Trophoblast cell (in vitro differentiated cells and primary cell): ENCODE results near the gene TAGLN2.

ENCODE experiments used
- DNase-seq, 2 donors: peaks; one replicate each; pipeline ENCODE4 v3.0.0-alpha.2; 2016
- H2AFZ ChIP-seq: 2 replicates; pipeline ENCODE4 v1.6.1; 2013; ENCODE audit warnings: low read length, moderate library complexity, mild to moderate bottlenecking; ENCODE audit not compliant: insufficient read depth, poor library complexity
- H2AK5ac ChIP-seq: 2 replicates; pipeline ENCODE4 v1.6.1; 2013; ENCODE audit warnings: mild to moderate bottlenecking, low read length
- H2BK120ac ChIP-seq: 2 replicates; pipeline ENCODE4 v1.6.1; 2013; ENCODE audit warnings: low read length, mild to moderate bottlenecking, moderate library complexity; ENCODE audit not compliant: insufficient read depth, poor library complexity
- H2BK12ac ChIP-seq: 2 replicates; pipeline ENCODE4 v1.6.1; 2013; ENCODE audit warnings: mild to moderate bottlenecking, low read length, moderate library complexity
- H2BK5ac ChIP-seq: 2 replicates; pipeline ENCODE4 v1.6.1; 2013; ENCODE audit warnings: low read length, low read depth, moderate library complexity, mild to moderate bottlenecking; ENCODE audit not compliant: poor library complexity
- H3K14ac ChIP-seq: 2 replicates; pipeline ENCODE4 v1.6.1; 2013; ENCODE audit warnings: mild to moderate bottlenecking, low read length
- H3K18ac ChIP-seq: 2 replicates; pipeline ENCODE4 v1.6.1; 2013; ENCODE audit warnings: mild to moderate bottlenecking, low read length
- H3K23ac ChIP-seq: 2 replicates; pipeline ENCODE4 v1.6.1; 2013; ENCODE audit warnings: low read length
- H3K27ac ChIP-seq: 2 replicates; pipeline ENCODE4 v1.5.1; 2013; ENCODE audit warnings: low read depth, mild to moderate bottlenecking, inconsistent platforms, low read length, moderate library complexity
- H3K27me3 ChIP-seq: 2 replicates; pipeline ENCODE4 v1.6.1; 2013; ENCODE audit warnings: inconsistent platforms, mild to moderate bottlenecking, low read length, moderate library complexity; ENCODE audit not compliant: insufficient read depth
- H3K36me3 ChIP-seq, 2 experiments: 1 replicate in 1 of 2; 2 replicates in 1 of 2; pipeline ENCODE4 v1.6.1; 2013; ENCODE audit warnings: low read length in 2 of 2, mild to moderate bottlenecking in 2 of 2, moderate library complexity in 1 of 2; ENCODE audit not compliant: insufficient read depth in 2 of 2, control insufficient read depth in 1 of 2
- H3K4ac ChIP-seq: 2 replicates; pipeline ENCODE4 v1.6.1; 2013; ENCODE audit warnings: low read depth, mild to moderate bottlenecking, low read length, moderate library complexity
- H3K4me1 ChIP-seq, 2 experiments: 1 replicate in 1 of 2; 2 replicates in 1 of 2; pipeline ENCODE4 v1.6.1; 2013; ENCODE audit warnings: low read length in 2 of 2, mild to moderate bottlenecking in 2 of 2, moderate library complexity in 1 of 2; ENCODE audit not compliant: insufficient read depth in 2 of 2, control insufficient read depth in 1 of 2
- H3K4me2 ChIP-seq: 2 replicates; pipeline ENCODE4 v1.6.1; 2013; ENCODE audit warnings: inconsistent platforms, mild to moderate bottlenecking, low read length, moderate library complexity
- H3K4me3 ChIP-seq: 2 replicates; pipeline ENCODE4 v1.5.1; 2013; ENCODE audit warnings: mild to moderate bottlenecking, low read depth, low read length, inconsistent platforms
- H3K79me1 ChIP-seq: one replicate; pipeline ENCODE4 v1.6.1; 2013; ENCODE audit warnings: low read length
- H3K79me2 ChIP-seq: 2 replicates; pipeline ENCODE4 v1.6.1; 2013; ENCODE audit warnings: low read length, mild to moderate bottlenecking; ENCODE audit not compliant: control insufficient read depth, insufficient read depth, poor library complexity
- H3K9ac ChIP-seq: 2 replicates; pipeline ENCODE4 v1.6.1; 2013; ENCODE audit warnings: mild to moderate bottlenecking, low read length
- H3K9me3 ChIP-seq: 2 replicates; pipeline ENCODE4 v1.6.1; 2013; ENCODE audit warnings: low read depth, mild to moderate bottlenecking, control low read depth, inconsistent platforms, low read length; ENCODE audit not compliant: insufficient read depth
- H4K12ac ChIP-seq: 2 replicates; pipeline ENCODE4 v1.6.1; 2013; ENCODE audit warnings: low read depth, mild to moderate bottlenecking, low read length, moderate library complexity
- H4K8ac ChIP-seq: 2 replicates; pipeline ENCODE4 v1.6.1; 2013; ENCODE audit warnings: low read depth, mild to moderate bottlenecking, low read length, moderate library complexity
- H4K91ac ChIP-seq: one replicate; pipeline ENCODE4 v1.6.1; 2013; ENCODE audit warnings: low read depth, mild to moderate bottlenecking, low read length, moderate library complexity
- WGBS: extraction: QIAGEN DNeasy Blood & Tissue Kit; methylation state at CpG from one replicate; pipeline ENCODE4 v1.1.7; 2013; ENCODE audit warnings: missing lambda C conversion rate; ENCODE audit not compliant: insufficient read length, insufficient coverage; ENCODE audit errors: extremely low coverage; 5-methylcytosine and 5-hydroxymethylcytosine counted together

The TAGLN2 gene

DNA sequence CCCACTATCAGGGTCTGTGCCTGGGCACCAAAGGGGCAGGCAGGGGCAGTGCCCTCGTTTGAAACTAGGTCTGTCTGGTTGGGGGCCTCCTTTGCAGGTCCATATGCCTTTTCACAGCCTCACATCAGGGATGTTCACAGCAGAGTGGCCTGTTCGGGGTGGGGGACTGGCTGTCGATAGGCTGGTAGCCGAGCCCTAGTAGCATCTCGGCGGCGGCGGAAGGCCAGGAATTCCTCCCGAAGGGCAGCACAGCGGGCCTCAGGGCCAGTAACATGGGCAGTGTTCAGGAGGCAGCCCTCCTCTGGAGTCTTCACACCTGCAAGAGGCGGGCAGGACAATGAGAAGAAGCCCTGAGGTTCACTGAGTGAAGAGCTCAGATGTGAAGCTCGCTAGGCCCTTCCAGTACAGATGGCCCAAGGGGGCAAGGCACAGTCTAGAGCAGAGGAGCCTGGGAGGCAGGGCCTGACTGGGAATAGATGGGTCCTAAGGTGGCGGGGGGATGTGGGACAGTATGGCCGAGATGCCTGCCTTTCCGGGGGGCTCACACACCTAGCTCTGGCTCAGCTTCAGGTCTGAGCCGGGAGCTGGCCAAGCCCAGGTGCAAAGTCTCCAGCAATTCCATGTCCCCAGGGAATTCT, 2.0 kb upstream of the TAGLN2 start:
- Histone ChIP-seq H3K4me2 (no peak overlapping the region), H2BK5ac (no peak overlapping the region), H4K8ac (no peak overlapping the region), H2AK5ac (no peak overlapping the region), H4K91ac (no peak overlapping the region), H4K12ac (no peak overlapping the region), H3K79me2 (peaks cover 26% of the 10 kb centered on the region), H3K23ac (no peak overlapping the region), H3K9ac (no peak overlapping the region), H3K36me3 (peaks cover 13 to 15% of the 10 kb centered on the region in 2 experiments), H2BK12ac (no peak overlapping the region), H3K9me3 (peaks cover 2% of the 10 kb centered on the region), H3K4me1 (peaks cover 15 to 19% of the 10 kb centered on the region in 2 experiments), H3K4me3 (no peak overlapping the region), H3K27me3 (no peaks in the 10 kb centered on the region), H2AFZ (no peak overlapping the region), H3K79me1 (peaks cover 31% of the 10 kb centered on the region), H3K14ac (no peak overlapping the region), H3K27ac (no peak overlapping the region), H3K18ac (no peak overlapping the region), H2BK120ac (no peak overlapping the region), H3K4ac (no peak overlapping the region)
- WGBS: no CpG with 5 or more reads among the region's 16 CpGs
- no peak for DNase-seq

DNA sequence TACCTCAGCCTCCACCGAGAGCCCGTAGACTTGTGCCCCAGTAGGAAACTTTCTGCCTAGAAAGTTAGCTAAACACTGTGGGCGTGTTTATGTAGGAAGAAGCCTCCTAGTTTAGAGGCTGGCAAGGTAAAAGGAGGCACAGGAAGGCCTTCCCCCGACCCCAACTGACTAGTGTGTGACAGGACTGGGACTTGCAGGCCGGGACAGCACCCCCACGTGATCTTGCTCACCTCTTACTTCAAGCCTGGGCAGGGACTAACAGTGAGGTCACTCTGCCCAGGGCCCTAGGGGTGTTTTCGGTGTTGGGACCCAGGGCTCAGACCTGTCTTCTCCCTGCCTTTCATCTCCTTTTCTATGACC, 392 bp upstream of the TAGLN2 start:
- no peak overlapping the region for H3K4ac ChIP-seq
- peaks cover 2% of the 10 kb centered on the region for H3K9me3 ChIP-seq
- peak overlapping the region; percentile 58 for H2BK5ac ChIP-seq
- H3K14ac ChIP-seq: peak overlapping the region; percentile 10
- H4K12ac ChIP-seq: no peak overlapping the region
- H3K9ac ChIP-seq: peak overlapping the region; percentile 13
- peaks cover 34% of the 10 kb centered on the region for H3K79me2 ChIP-seq
- H2AK5ac ChIP-seq: no peak overlapping the region
- WGBS: no CpG with 5 or more reads among the region's 7 CpGs
- peak; percentile 52 to 66 for DNase-seq
- H3K18ac ChIP-seq: peak overlapping the region; percentile 30
- H3K27me3 ChIP-seq: no peaks in the 10 kb centered on the region
- no peak overlapping the region for H3K23ac ChIP-seq
- peaks cover 18 to 22% of the 10 kb centered on the region in 2 experiments for H3K36me3 ChIP-seq
- H4K91ac ChIP-seq: peak overlapping the region; percentile 44
- peak overlapping the region; percentile 8 for H4K8ac ChIP-seq
- H3K4me3 ChIP-seq: peak overlapping the region; percentile 52
- H3K79me1 ChIP-seq: peaks cover 35% of the 10 kb centered on the region
- H2BK120ac ChIP-seq: peak overlapping the region; percentile 12
- H3K4me2 ChIP-seq: peak overlapping the region; percentile 65
- H2BK12ac ChIP-seq: no peak overlapping the region
- peaks cover 24 to 27% of the 10 kb centered on the region in 2 experiments for H3K4me1 ChIP-seq
- peak overlapping the region; percentile 42 for H3K27ac ChIP-seq
- H2AFZ ChIP-seq: no peak overlapping the region

DNA sequence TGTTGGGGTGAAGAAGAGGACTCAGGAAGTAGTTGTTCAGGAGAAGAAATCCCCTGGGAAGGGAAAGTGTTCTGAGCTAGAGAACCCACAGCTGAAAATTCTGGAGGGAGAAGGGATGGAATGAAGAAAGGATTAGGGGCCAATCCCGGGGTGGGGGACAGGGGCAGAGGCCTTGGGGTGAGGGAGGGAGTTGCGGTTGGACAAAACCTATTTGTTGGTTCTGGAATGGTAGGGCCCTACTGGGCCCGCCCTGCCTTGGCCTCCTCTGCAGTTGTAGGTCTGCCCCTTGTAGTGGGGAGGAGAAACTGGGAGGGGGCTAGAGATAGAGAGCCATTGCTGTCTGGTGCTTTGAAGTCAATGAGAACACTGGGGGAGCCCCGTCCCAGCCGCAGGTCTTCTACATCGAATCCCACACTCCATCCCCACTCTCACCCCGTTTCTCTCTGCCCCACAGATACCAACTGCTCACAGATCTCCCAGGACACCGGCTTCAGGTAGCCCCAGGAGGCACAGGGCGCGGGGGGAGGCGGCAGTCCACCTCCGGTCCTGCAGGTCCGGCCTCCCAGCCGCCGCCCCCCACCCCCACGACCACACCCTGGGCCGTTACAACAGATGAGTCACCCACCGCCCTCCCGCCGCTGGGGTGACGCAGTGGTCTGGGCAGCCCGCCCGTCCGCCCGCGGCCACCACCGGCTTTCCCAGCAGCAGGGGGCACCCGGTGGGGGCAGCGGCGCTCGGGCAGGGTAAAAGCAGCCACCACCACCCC, 1.1 kb downstream of the TAGLN2 start:
- H3K4me2 ChIP-seq: peak overlapping the region; percentile 65
- peak overlapping the region; percentile 99 for H4K91ac ChIP-seq
- H4K8ac ChIP-seq: peak overlapping the region; percentile 87
- peak overlapping the region; percentile 98 for H2BK120ac ChIP-seq
- peak; percentile 90 to 92 for DNase-seq
- H3K4me3 ChIP-seq: peak overlapping the region; percentile 90
- H3K4me1 ChIP-seq: peaks cover 24 to 27% of the 10 kb centered on the region in 2 experiments
- H3K23ac ChIP-seq: no peak overlapping the region
- peak overlapping the region; percentile 96 for H2AK5ac ChIP-seq
- peak overlapping the region; percentile 98 for H3K27ac ChIP-seq
- peak overlapping the region; percentile 93 for H3K9ac ChIP-seq
- H3K27me3 ChIP-seq: no peaks in the 10 kb centered on the region
- H3K79me1 ChIP-seq: peaks cover 35% of the 10 kb centered on the region
- peak overlapping the region; percentile 94 for H3K14ac ChIP-seq
- peak overlapping the region; percentile 96 for H3K18ac ChIP-seq
- peaks cover 38% of the 10 kb centered on the region for H3K79me2 ChIP-seq
- no CpG with 5 or more reads among the region's 31 CpGs for WGBS
- peaks cover 28 to 31% of the 10 kb centered on the region in 2 experiments for H3K36me3 ChIP-seq
- H2BK5ac ChIP-seq: peak overlapping the region; percentile 98
- H3K9me3 ChIP-seq: no peaks in the 10 kb centered on the region
- H3K4ac ChIP-seq: peak overlapping the region; percentile 99
- peak overlapping the region; percentile 54 for H2AFZ ChIP-seq
- peak overlapping the region; percentile 75 for H4K12ac ChIP-seq
- peak overlapping the region; percentile 75 for H2BK12ac ChIP-seq

DNA sequence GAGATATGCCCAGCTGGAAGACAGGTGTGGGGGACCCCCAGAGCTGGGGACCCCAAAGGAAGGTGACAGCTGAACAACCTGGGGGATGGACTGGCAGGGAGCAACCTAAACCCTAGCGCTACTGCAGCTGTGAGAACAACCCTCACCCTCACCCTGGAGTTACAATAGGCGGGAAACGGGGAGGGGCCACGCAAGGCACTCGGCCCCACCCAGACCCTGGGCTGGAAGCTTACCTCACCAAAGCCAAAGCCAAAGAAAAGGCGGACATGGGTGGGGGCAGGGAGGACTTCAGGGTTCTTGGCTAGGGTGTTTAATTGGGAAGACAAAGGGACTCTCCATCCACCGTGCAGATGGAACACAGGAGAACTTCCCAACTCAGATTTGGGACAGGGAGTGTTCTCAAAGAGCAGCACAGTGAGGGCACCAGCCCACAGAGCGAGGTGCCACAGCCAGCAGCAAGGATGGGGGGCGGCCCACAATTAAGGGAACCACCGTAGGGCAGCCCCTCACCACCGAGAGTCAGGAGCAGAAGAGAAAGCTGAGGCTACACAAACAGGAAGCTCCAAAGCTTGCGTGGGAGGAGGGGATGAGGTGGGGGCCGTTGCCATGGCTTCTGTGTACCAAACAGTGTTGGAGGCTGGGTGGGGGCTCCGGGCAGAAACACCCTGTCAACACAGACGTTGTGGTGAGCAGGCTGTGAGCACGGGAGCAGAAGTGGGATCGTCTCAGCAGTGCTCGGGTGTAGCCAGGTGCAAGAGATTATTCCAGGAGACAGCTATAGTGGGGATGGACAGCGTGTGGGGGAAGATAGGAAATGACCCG, 1.9 kb downstream of the TAGLN2 start:
- H3K23ac ChIP-seq: no peak overlapping the region
- peak overlapping the region; percentile 65 for H3K4me2 ChIP-seq
- H3K9me3 ChIP-seq: no peaks in the 10 kb centered on the region
- H3K9ac ChIP-seq: peak overlapping the region; percentile 85
- peaks cover 38% of the 10 kb centered on the region for H3K79me2 ChIP-seq
- peak overlapping the region; percentile 90 for H3K4me3 ChIP-seq
- H3K18ac ChIP-seq: peak overlapping the region; percentile 70
- H3K14ac ChIP-seq: peak overlapping the region; percentile 81
- H2AFZ ChIP-seq: no peak overlapping the region
- peak overlapping the region; percentile 64 for H2AK5ac ChIP-seq
- H3K27ac ChIP-seq: peak overlapping the region; percentile 98
- peak overlapping the region; percentile 66 for H2BK5ac ChIP-seq
- H4K8ac ChIP-seq: peak overlapping the region; percentile 56
- peak overlapping the region; percentile 99 for H4K91ac ChIP-seq
- DNase-seq: peak; percentile 86 to 89
- peak overlapping the region; percentile 31 for H2BK12ac ChIP-seq
- H3K36me3 ChIP-seq: peaks cover 33 to 39% of the 10 kb centered on the region in 2 experiments
- peak overlapping the region; percentile 95 for H3K4ac ChIP-seq
- peaks cover 24 to 28% of the 10 kb centered on the region in 2 experiments for H3K4me1 ChIP-seq
- WGBS: no CpG with 5 or more reads among the region's 20 CpGs
- H3K27me3 ChIP-seq: no peaks in the 10 kb centered on the region
- H4K12ac ChIP-seq: peak overlapping the region; percentile 45
- H2BK120ac ChIP-seq: peak overlapping the region; percentile 73
- peaks cover 35% of the 10 kb centered on the region for H3K79me1 ChIP-seq
